Stomach smooth muscle (tissue), 2 donors: ENCODE results near the gene KAZALD1.

Experiments used
- H3K27ac ChIP-seq: one replicate; pipeline ENCODE4 v1.7.0; 2013; ENCODE audit warnings: mild to moderate bottlenecking, low read length, inconsistent platforms
- H3K27me3 ChIP-seq, 2 donors: one replicate each; pipeline ENCODE4 v1.7.0; 2013; ENCODE audit warnings: low read length in 2 of 2; ENCODE audit not compliant: insufficient read depth in 2 of 2, control insufficient read depth in 1 of 2
- H3K36me3 ChIP-seq, 2 donors: one replicate each; pipeline ENCODE4 v1.7.0; 2013; ENCODE audit warnings: low read length in 2 of 2; ENCODE audit not compliant: control insufficient read depth in 2 of 2, insufficient read depth in 2 of 2
- H3K4me1 ChIP-seq: one replicate; pipeline ENCODE4 v1.7.0; 2013; ENCODE audit warnings: low read length; ENCODE audit not compliant: control insufficient read depth, insufficient read depth
- H3K4me3 ChIP-seq, 2 donors: one replicate each; pipeline ENCODE4 v1.7.0; 2013; ENCODE audit warnings: low read length in 2 of 2
- H3K9ac ChIP-seq, 2 donors: one replicate each; pipeline ENCODE4 v1.7.0; 2013; ENCODE audit warnings: low read length in 2 of 2, mild to moderate bottlenecking in 1 of 2
- H3K9me3 ChIP-seq, 2 donors: one replicate each; pipeline ENCODE4 v1.7.0; 2013; ENCODE audit warnings: low read length in 2 of 2; ENCODE audit not compliant: control insufficient read depth in 2 of 2
- donor health status: healthy.
- donor health status: Pancreatic carcinoma.

KAZALD1 gene

GRCh38 chr10:101070098-101070497 lies 8.3 kb downstream of the KAZALD1 start:
- H3K36me3 ChIP-seq: no peaks in the 10 kb centered on the region
- H3K4me3 ChIP-seq: no peak overlapping the region
- H3K27me3 ChIP-seq: peaks cover 44 to 48% of the 10 kb centered on the region in 2 donors
- H3K27ac ChIP-seq: no peak overlapping the region
- H3K9me3 ChIP-seq: no peaks in the 10 kb centered on the region
- H3K9ac ChIP-seq: no peak overlapping the region
- peaks cover 24% of the 10 kb centered on the region for H3K4me1 ChIP-seq

GRCh38 chr10:101071267-101071884 lies 9.6 kb downstream of the KAZALD1 start:
- H3K4me1 ChIP-seq: peaks cover 13% of the 10 kb centered on the region
- no peak overlapping the region for H3K9ac ChIP-seq
- no peak overlapping the region for H3K4me3 ChIP-seq
- no peaks in the 10 kb centered on the region for H3K36me3 ChIP-seq
- H3K9me3 ChIP-seq: no peaks in the 10 kb centered on the region
- peaks cover 43 to 44% of the 10 kb centered on the region in 2 donors for H3K27me3 ChIP-seq
- H3K27ac ChIP-seq: no peak overlapping the region

- Histone ChIP-seq H3K27me3 (peaks cover 41 to 43% of the 10 kb centered on the region in 2 donors), H3K9ac (no peak overlapping the region), H3K27ac (no peak overlapping the region)
These were observed 10.2 kb downstream of the KAZALD1 start for GRCh38 chr10:101071885-101072433.

GRCh38 chr10:101072923-101073322 lies 11.1 kb downstream of the KAZALD1 start:
- H3K36me3 ChIP-seq: no peaks in the 10 kb centered on the region
- no peaks in the 10 kb centered on the region for H3K4me1 ChIP-seq
- no peak overlapping the region for H3K27ac ChIP-seq
- no peaks in the 10 kb centered on the region for H3K9me3 ChIP-seq
- H3K9ac ChIP-seq: no peak overlapping the region
- peaks cover 36 to 38% of the 10 kb centered on the region in 2 donors for H3K27me3 ChIP-seq
- no peak overlapping the region for H3K4me3 ChIP-seq

More at GRCh38 chr10:101071885-101072433, 10.2 kb downstream of the KAZALD1 start:
- Histone ChIP-seq H3K4me1 (peaks cover 8% of the 10 kb centered on the region), H3K4me3 (no peak overlapping the region), H3K9me3 (no peaks in the 10 kb centered on the region), H3K36me3 (no peaks in the 10 kb centered on the region)

GRCh38 chr10:101073631-101074030 lies 11.8 kb downstream of the KAZALD1 start:
- no peak overlapping the region for H3K27ac ChIP-seq
- no peak overlapping the region for H3K9ac ChIP-seq
- H3K27me3 ChIP-seq: peaks cover 38 to 39% of the 10 kb centered on the region in 2 donors
- H3K4me1 ChIP-seq: no peaks in the 10 kb centered on the region
- H3K4me3 ChIP-seq: no peak overlapping the region
- no peaks in the 10 kb centered on the region for H3K36me3 ChIP-seq
- H3K9me3 ChIP-seq: no peaks in the 10 kb centered on the region

- H3K9me3 ChIP-seq: no peaks in the 10 kb centered on the region
- H3K36me3 ChIP-seq: no peaks in the 10 kb centered on the region
- H3K4me1 ChIP-seq: no peaks in the 10 kb centered on the region
- no peak overlapping the region for H3K27ac ChIP-seq
- H3K9ac ChIP-seq: no peak overlapping the region
- no peak overlapping the region for H3K4me3 ChIP-seq
- H3K27me3 ChIP-seq: peaks cover 44% of the 10 kb centered on the region in 2 donors
These were observed 14.0 kb downstream of the KAZALD1 start for GRCh38 chr10:101075775-101076174.

- H3K27me3 ChIP-seq: peaks cover 43 to 47% of the 10 kb centered on the region in 2 donors
These were observed 14.8 kb downstream of the KAZALD1 start for GRCh38 chr10:101076630-101077029.

GRCh38 chr10:101079874-101080273 lies 18.1 kb downstream of the KAZALD1 start:
- H3K36me3 ChIP-seq: no peaks in the 10 kb centered on the region
- H3K4me1 ChIP-seq: no peaks in the 10 kb centered on the region
- H3K4me3 ChIP-seq: no peak overlapping the region
- no peaks in the 10 kb centered on the region for H3K9me3 ChIP-seq
- H3K9ac ChIP-seq: no peak overlapping the region
- H3K27ac ChIP-seq: no peak overlapping the region
- H3K27me3 ChIP-seq: peaks cover 25 to 37% of the 10 kb centered on the region in 2 donors

More at GRCh38 chr10:101076630-101077029, 14.8 kb downstream of the KAZALD1 start:
- H3K36me3 ChIP-seq: no peaks in the 10 kb centered on the region
- no peak overlapping the region for H3K27ac ChIP-seq
- H3K9ac ChIP-seq: no peak overlapping the region
- no peak overlapping the region for H3K4me3 ChIP-seq
- H3K9me3 ChIP-seq: no peaks in the 10 kb centered on the region
- H3K4me1 ChIP-seq: no peaks in the 10 kb centered on the region

GRCh38 chr10:101080933-101081931 lies 19.4 kb downstream of the KAZALD1 start:
- no peaks in the 10 kb centered on the region for H3K4me1 ChIP-seq
- H3K27me3 ChIP-seq: peaks cover 18 to 36% of the 10 kb centered on the region in 2 donors
- no peak overlapping the region for H3K27ac ChIP-seq
- H3K4me3 ChIP-seq: no peak overlapping the region
- no peak overlapping the region for H3K9ac ChIP-seq
- no peaks in the 10 kb centered on the region for H3K9me3 ChIP-seq
- H3K36me3 ChIP-seq: no peaks in the 10 kb centered on the region

GRCh38 chr10:101085846-101086245 lies 24.1 kb downstream of the KAZALD1 start:
- peaks cover 43 to 55% of the 10 kb centered on the region in 2 donors for H3K27me3 ChIP-seq
- H3K9me3 ChIP-seq: no peaks in the 10 kb centered on the region
- H3K4me3 ChIP-seq: no peak overlapping the region
- H3K36me3 ChIP-seq: no peaks in the 10 kb centered on the region
- H3K27ac ChIP-seq: no peak overlapping the region
- no peaks in the 10 kb centered on the region for H3K4me1 ChIP-seq
- no peak overlapping the region for H3K9ac ChIP-seq
